Panc1 (cell line): ENCODE data around the gene ESYT2. TPM values are rescaled to one million over a fixed set of nuclear protein-coding genes. Genes with fewer than 3 reads are reported as not detected.

Experiments
- ATAC-seq: fragments of 200-7000 bp; cut with Tn5 transposase; 2 replicates; pipeline ENCODE4 v1.9.1; 2020; ENCODE audit warnings: mild to moderate bottlenecking, moderate library complexity
- BruUV-seq: library from RNA; stranded (reverse); fragments of 400-500 nt; replicated peaks from 2 replicates; lab custom pipeline; 2021; lab: Mats Ljungman, UMichigan
- CTCF ChIA-PET: fragments of 300-600 bp; sonication (Branson Sonifier 250); formaldehyde crosslinking; loops from one replicate; lab custom pipeline; 2022; ENCODE audit warnings: antibody characterized with exemption; lab: Charles Lee
- POLR2A ChIA-PET: fragments of 300-600 bp; sonication (Branson Sonifier 250); formaldehyde crosslinking; loops from one replicate; lab custom pipeline; 2022; ENCODE audit warnings: antibody characterized with exemption; lab: Charles Lee
- DNase-seq: peaks from one replicate; pipeline ENCODE4 v3.0.0-alpha.2; 2010; ENCODE audit warnings: low read depth, low spot score
- H3K27ac ChIP-seq: 2 replicates; pipeline ENCODE4 v1.5.1; 2011; ENCODE audit warnings: mild to moderate bottlenecking, low read length, inconsistent platforms
- H3K27me3 ChIP-seq: fragments of 200-500 bp; sonication (Bioruptor generic); 2 replicates; pipeline ENCODE4 v1.6.0; 2014; ENCODE audit warnings: low read length, inconsistent platforms; ENCODE audit not compliant: control insufficient read depth, insufficient read depth
- H3K36me3 ChIP-seq: fragments of 200-500 bp; sonication (Bioruptor generic); 2 replicates; pipeline ENCODE4 v1.5.1; 2014; ENCODE audit warnings: inconsistent platforms, mild to moderate bottlenecking, low read length, moderate library complexity; ENCODE audit not compliant: control insufficient read depth, insufficient read depth
- H3K4me1 ChIP-seq: 2 replicates; pipeline ENCODE4 v1.5.1; 2011; ENCODE audit warnings: inconsistent platforms, mild to moderate bottlenecking, low read length, moderate library complexity; ENCODE audit not compliant: control insufficient read depth, insufficient read depth
- H3K4me3 ChIP-seq, 2 experiments: 2 replicates each; pipeline ENCODE4 v1.5.1; 2011 to 2012; ENCODE audit warnings: low read depth in 2 of 2, low read length in 2 of 2, mild to moderate bottlenecking in 2 of 2, inconsistent platforms in 1 of 2, moderate library complexity in 1 of 2
- H3K9me3 ChIP-seq: fragments of 200-500 bp; sonication (Bioruptor generic); 2 replicates; pipeline ENCODE4 v1.5.1; 2014; ENCODE audit warnings: low read depth, mild to moderate bottlenecking, inconsistent platforms, low read length, moderate library complexity; ENCODE audit not compliant: control insufficient read depth, insufficient read depth
- POLR2AphosphoS5 ChIP-seq: IDR thresholded peaks from 2 replicates; pipeline ENCODE4 v1.6.1; 2012; ENCODE audit warnings: mild to moderate bottlenecking, low read depth, low read length, moderate library complexity
- REST ChIP-seq, 2 experiments: IDR thresholded peaks; 2 replicates each; pipeline ENCODE4 v1.6.1; 2011 to 2012; ENCODE audit warnings: low read depth in 2 of 2, control low read depth in 1 of 2, low read length in 1 of 2, mild to moderate bottlenecking in 1 of 2, moderate library complexity in 1 of 2; ENCODE audit not compliant: insufficient read depth in 1 of 2
- SIN3A ChIP-seq: IDR thresholded peaks from 2 replicates; pipeline ENCODE4 v1.6.1; 2012; ENCODE audit warnings: low read depth, mild to moderate bottlenecking, low read length, moderate library complexity, borderline replicate concordance; ENCODE audit not compliant: insufficient read depth
- TCF7L2 ChIP-seq: IDR thresholded peaks from 2 replicates; pipeline ENCODE4 v1.6.1; 2011; ENCODE audit warnings: mild to moderate bottlenecking, low read depth, low read length, inconsistent platforms
- in situ Hi-C: cut with HindIII; loops from 2 replicates; pipeline ENCODE4 v1.10.0; 2016; ENCODE audit warnings: low sequenced_read_pairs, low pct_unique_long_range_greater_than_20kb
- intact Hi-C: fragments of 100-400 bp; cut with micrococcal nuclease; formaldehyde crosslinking; loops from one replicate; pipeline ENCODE4 v1.10.0; 2022; ENCODE audit not compliant: unreplicated experiment
- total RNA-seq: library from RNA; stranded (reverse); gene quantifications from one replicate; pipeline ENCODE4 v1.2.1, GENCODE V29; 2021; ENCODE audit not compliant: unreplicated experiment
- TF ChIP-seq, protein P1 (sequence below): fragments of 450-650 bp; IDR thresholded peaks from 2 replicates; pipeline ENCODE4 v1.5.1; 2017; ENCODE audit warnings: mild to moderate bottlenecking

Gene ESYT2
- total RNA-seq, 1 experiment from 2014 or later, result 92.7 TPM

DNA sequence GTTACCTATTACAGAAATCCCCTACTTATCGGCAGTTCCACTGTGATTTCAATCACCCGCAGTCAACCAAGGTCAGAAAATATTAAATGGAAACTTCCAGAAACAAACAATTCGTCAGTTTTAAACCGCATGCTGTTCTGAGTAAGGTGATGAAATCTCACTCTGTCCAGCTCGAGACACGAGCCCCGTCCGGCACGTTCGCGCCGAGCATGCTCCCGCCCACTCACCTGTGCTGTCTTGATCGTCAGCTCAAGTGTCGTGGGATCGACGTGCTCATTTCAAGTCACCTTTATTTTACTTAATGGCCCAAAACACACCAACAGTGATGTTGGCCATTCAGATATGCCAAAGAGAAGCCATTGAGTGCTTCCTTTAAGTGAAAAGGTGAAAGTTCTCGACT is 21.2 kb downstream of the ESYT2 start:
- CTCF ChIA-PET, result no interaction called here
- H3K4me3 ChIP-seq, result no peak overlapping the region
- no peak for ATAC-seq
- intact Hi-C loops (no loop called here), in situ Hi-C loops (no loop called here)
- BruUV-seq, result no TSS peak
- no peaks in the 10 kb centered on the region for H3K9me3 ChIP-seq
- no peaks in the 10 kb centered on the region for H3K36me3 ChIP-seq
- peaks cover 19% of the 10 kb centered on the region for H3K4me1 ChIP-seq
- POLR2A ChIA-PET, result no interaction called here
- no peak for DNase-seq
- no peak for TF ChIP-seq TCF7L2
- no peak for TF ChIP-seq SIN3A
- TF ChIP-seq, protein P1, sequence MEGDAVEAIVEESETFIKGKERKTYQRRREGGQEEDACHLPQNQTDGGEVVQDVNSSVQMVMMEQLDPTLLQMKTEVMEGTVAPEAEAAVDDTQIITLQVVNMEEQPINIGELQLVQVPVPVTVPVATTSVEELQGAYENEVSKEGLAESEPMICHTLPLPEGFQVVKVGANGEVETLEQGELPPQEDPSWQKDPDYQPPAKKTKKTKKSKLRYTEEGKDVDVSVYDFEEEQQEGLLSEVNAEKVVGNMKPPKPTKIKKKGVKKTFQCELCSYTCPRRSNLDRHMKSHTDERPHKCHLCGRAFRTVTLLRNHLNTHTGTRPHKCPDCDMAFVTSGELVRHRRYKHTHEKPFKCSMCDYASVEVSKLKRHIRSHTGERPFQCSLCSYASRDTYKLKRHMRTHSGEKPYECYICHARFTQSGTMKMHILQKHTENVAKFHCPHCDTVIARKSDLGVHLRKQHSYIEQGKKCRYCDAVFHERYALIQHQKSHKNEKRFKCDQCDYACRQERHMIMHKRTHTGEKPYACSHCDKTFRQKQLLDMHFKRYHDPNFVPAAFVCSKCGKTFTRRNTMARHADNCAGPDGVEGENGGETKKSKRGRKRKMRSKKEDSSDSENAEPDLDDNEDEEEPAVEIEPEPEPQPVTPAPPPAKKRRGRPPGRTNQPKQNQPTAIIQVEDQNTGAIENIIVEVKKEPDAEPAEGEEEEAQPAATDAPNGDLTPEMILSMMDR, result no peak
- TF ChIP-seq REST (IDR thresholded peaks at IDR 0.05; ENCODE audit: insufficient read depth in 1 of 2, low read depth in 2 of 2, low read length in 1 of 2), result no peak
- TF ChIP-seq POLR2AphosphoS5, result no peak
- no peak overlapping the region for H3K27ac ChIP-seq
- no peaks in the 10 kb centered on the region for H3K27me3 ChIP-seq

DNA sequence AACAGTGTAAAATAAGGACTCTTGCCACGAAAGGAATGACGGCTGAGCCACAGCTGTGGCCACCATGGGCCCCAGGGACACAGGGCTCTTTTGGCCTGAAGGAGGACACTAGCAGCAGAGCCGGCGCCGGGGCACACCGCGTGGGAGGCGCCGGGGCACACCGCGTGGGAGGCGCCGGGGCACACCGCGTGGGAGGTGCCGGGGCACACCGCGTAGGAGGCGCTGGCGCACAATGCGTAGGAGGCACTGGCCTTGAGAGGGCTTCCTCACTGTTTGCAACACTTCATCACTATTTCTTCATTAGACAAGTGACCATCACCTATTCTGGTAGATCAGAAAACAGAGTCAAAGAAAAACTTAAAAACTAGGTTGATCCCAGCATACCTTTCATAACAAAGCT is 23.4 kb downstream of the ESYT2 start:
- TF ChIP-seq, protein P1, result no peak
- TF ChIP-seq REST (IDR thresholded peaks at IDR 0.05; ENCODE audit: insufficient read depth in 1 of 2, low read depth in 2 of 2, low read length in 1 of 2) (no peak), POLR2AphosphoS5 (no peak), TCF7L2 (no peak), SIN3A (no peak)
- no peak overlapping the region for H3K27ac ChIP-seq
- no peaks in the 10 kb centered on the region for H3K36me3 ChIP-seq
- no peaks in the 10 kb centered on the region for H3K27me3 ChIP-seq
- intact Hi-C loops, result no loop called here
- ATAC-seq (no peak), DNase-seq (no peak)
- in situ Hi-C loops, result no loop called here
- BruUV-seq, result no TSS peak
- POLR2A ChIA-PET, result no interaction called here
- H3K4me1 ChIP-seq, result peaks cover 7% of the 10 kb centered on the region; the same call in 1 of the 2 replicates
- CTCF ChIA-PET, result no interaction called here
- H3K4me3 ChIP-seq, result no peak overlapping the region
- H3K9me3 ChIP-seq, result no peaks in the 10 kb centered on the region
